Sigmoid colon (tissue), 4 donors: ENCODE data around the gene SPNS1.

ENCODE experiments used
- EP300 ChIP-seq, 4 donors: sonication (generic); formaldehyde crosslinking; IDR thresholded peaks; one replicate each; pipeline ENCODE4 v1.6.1; 2017; ENCODE audit warnings: antibody characterized with exemption in 4 of 4
- POLR2A ChIP-seq, 2 donors: fragments of 450-650 bp; IDR thresholded peaks; one replicate each; pipeline ENCODE4 v1.6.1; 2016; ENCODE audit warnings: antibody characterized with exemption in 2 of 2, mild to moderate bottlenecking in 2 of 2, moderate library complexity in 2 of 2
- POLR2AphosphoS5 ChIP-seq, 4 donors: sonication (generic); formaldehyde crosslinking; IDR thresholded peaks; one replicate each; pipeline ENCODE4 v1.6.1; 2017; ENCODE audit warnings: antibody characterized with exemption in 4 of 4
- TF ChIP-seq, protein P1 (sequence below), 4 experiments: fragments of 450-650 bp in 3 of 4; fragments of 200-600 bp in 1 of 4; IDR thresholded peaks; one replicate each; pipeline ENCODE4 v1.5.1; 2016 to 2019; ENCODE audit warnings: antibody characterized with exemption in 4 of 4, mild to moderate bottlenecking in 3 of 4, moderate library complexity in 2 of 4

DNA sequence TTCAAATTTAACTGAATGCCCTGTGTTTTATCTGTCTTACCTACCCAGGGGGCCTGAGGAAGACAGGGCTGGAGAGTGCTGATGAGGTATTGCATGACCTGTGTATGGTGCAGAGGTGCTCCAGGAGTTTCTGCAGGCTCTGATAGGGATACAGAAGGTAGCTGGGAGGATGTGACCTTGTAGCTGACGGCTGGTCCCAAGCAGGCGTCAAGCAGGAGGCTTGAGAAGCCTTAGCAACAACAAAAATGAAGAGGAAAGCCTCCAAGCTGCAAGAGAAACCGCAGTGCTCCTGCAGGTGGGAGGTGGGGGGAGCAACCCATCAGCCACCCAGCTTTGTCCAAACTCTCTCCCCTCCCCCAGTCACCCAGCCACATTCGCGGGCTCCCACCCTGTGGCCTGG, 50.6 kb downstream of the SPNS1 start:
- no peak for TF ChIP-seq EP300 (IDR thresholded peaks at IDR 0.05)
- TF ChIP-seq POLR2A (IDR thresholded peaks at IDR 0.05) = no peak
- TF ChIP-seq, protein P1, sequence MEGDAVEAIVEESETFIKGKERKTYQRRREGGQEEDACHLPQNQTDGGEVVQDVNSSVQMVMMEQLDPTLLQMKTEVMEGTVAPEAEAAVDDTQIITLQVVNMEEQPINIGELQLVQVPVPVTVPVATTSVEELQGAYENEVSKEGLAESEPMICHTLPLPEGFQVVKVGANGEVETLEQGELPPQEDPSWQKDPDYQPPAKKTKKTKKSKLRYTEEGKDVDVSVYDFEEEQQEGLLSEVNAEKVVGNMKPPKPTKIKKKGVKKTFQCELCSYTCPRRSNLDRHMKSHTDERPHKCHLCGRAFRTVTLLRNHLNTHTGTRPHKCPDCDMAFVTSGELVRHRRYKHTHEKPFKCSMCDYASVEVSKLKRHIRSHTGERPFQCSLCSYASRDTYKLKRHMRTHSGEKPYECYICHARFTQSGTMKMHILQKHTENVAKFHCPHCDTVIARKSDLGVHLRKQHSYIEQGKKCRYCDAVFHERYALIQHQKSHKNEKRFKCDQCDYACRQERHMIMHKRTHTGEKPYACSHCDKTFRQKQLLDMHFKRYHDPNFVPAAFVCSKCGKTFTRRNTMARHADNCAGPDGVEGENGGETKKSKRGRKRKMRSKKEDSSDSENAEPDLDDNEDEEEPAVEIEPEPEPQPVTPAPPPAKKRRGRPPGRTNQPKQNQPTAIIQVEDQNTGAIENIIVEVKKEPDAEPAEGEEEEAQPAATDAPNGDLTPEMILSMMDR (IDR thresholded peaks at IDR 0.05) = no peak
- TF ChIP-seq POLR2AphosphoS5 (IDR thresholded peaks at IDR 0.05) = no peak
